Epidermal melanocyte (primary cell): ENCODE data around the gene CCDC66.

Experiments
- DNase-seq: peaks from one replicate; pipeline ENCODE4 v3.0.0; 2011; ENCODE audit warnings: low spot score; ENCODE audit not compliant: insufficient read length

CCDC66 gene

DNA sequence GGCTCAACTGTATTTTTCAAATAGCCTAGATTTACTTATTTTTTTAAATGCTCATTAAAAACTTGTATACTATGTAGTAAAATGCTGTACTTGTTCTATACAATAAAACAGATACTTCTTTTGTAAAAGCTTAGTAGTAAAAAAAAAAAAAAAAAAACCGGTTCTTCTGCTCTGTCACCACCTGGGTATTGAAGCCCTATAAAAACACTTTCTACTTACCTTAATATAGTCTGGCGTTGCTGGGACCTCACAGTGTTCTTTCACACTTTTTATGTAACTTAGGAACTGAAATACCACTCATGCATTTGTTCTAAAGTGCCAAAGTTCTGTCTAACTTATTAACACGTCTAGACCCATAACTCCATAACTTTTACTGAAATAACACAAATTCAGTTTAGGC, 64.7 kb downstream of the CCDC66 start:
- no peak for DNase-seq

DNA sequence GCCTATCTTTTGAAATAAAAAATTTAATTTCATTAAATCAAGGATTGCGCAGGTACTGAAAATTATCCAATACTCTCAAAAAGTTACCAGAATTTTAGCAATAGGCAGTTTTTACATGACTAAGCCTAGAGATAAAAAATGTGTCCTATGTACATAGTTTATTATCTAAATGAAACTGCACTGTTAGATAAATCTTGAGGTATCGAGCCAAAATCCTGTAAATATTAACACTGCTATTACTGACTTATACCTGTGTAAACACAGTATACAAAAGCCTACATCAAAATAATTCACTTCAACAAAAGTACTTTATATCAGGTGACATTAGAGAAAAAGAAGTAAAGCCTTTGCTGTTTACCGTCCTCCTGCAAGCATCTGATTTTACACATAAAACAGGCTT, 65.4 kb downstream of the CCDC66 start:
- no peak for DNase-seq

DNA sequence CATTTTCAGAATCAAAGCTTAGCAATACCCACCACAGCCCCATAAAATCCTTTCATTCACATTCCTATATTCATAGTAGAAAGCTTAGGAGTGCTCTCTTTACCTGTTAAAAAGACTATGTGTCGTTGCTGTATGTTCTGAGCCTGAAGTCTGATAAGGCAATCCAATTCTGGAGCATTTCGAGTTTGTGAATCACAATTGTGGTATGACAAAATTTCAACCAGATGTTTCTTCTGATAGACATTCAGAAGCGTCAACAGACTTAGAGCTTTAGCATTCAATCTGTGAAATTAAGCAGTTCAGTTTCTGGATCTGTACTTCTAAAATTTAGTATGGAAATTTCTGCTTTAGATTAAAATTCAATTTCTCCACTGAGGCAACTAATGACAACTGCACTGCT, 67.8 kb downstream of the CCDC66 start:
- no peak for DNase-seq

DNA sequence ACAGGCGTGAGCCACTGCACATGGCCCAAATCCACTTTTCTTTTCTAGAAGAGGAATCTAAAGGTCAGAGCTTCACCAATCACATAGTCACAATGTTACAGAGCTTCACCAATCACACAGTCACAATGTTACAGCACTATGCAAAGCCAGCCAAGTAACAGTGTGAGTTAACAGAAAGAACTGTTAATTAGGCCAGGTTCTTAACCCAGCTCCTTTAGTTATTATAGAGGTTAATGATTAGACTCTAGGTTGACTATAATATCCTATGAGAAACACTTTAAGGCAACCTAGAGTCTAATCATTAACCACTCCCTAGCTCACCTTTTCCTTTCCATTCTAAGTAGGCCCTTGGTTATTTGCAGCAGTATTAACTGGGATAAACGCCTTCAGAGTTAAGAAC, 72.1 kb downstream of the CCDC66 start:
- no peak for DNase-seq

DNA sequence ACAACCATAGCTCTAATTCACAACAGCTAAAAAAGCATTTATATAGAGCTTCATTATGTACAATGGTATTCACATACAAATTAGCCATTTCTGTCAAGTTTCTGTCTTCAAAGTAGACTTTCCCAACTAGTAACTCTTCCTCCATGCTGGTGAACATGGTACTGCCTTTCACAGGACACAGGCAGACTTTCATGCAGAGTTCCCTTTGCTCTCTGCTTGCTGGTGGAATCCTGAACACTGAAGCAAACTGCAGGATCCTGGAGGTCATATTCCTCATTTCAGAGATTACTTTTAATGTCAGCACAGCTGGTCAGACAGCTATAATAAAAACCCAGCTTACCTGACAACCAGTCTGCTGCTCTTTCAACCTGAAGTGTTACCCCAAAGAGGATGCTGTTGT, 72.5 kb downstream of the CCDC66 start:
- no peak for DNase-seq

DNA sequence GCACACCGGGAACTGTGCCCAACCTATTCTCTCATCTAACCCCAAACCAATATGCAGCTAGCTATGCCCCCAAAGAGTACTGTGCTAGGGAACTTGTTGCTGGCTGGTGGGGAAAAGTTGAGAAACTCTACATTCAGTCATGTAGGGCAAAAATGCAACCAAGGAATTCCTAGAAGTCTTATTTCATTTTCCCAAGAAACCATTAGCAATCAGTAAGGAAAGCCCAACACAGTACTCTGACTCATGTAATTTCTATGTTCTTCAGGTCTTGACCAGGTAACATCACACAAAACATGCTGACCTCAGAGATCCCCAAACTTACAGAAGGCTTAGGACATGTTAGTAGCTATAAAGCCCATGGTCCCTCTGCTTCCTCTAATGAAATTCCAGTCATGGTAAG, 74.0 kb downstream of the CCDC66 start:
- DNase-seq: no peak

DNA sequence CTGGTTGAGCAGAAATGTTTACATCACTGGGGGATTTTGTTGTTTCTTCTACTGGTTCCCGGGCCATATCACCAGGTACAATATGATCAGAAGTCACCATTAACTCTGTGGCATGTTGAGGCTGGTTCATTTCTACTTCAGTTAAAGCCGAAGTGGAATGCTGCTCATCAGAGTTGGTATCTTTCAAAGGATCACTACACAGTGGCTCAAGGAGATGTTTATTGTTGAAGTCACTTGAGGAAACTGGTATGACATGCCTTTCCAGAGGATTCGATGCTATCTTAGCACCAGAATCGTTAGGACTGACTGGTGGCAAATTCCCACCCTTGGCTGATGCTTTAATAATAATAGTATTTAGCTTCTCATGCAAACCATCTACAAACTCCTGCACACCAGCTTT, 76.2 kb downstream of the CCDC66 start:
- DNase-seq: no peak

DNA sequence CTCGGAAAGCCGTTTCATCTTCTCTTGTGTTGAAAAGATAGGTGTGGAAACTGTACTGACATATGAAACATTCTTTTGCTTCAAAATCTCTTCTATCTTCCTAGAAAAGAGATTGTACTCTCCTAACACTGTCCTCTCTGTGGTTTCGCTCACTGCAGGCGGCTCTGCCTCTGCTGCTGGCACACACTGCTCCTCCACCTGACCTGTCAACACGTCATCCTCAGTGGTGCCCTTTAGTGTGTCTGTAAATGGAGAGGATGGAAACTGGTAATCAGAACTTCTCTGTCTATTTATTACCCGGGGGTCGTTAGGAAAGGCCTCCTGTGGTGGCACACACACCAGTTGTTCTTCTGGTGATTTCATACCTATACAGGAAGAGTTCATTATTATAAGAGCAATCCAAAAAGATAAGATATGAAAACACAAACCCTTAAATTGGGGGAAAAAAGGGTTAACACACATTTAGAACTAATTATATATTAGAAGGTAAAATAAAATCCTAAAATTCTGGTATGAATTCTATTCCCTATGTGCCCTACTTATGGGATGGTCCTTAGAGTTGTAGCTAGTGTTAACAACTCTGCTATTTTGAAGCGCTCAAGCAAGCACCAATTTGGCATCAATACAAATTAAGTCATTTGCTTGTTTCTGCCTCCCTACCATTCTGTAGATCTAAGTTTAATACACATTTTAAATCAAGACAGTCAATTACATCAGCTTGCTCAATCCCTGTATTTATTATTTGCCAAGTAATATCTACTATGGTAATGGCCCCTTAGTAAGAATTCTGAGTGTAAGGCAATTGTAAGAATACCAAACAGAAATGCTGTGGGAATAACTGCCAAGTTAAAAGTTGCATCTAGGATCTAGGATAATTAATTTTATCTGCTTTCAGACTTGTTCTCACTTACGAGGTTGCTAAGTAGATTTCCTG, 76.9 kb downstream of the CCDC66 start:
- no peak for DNase-seq

DNA sequence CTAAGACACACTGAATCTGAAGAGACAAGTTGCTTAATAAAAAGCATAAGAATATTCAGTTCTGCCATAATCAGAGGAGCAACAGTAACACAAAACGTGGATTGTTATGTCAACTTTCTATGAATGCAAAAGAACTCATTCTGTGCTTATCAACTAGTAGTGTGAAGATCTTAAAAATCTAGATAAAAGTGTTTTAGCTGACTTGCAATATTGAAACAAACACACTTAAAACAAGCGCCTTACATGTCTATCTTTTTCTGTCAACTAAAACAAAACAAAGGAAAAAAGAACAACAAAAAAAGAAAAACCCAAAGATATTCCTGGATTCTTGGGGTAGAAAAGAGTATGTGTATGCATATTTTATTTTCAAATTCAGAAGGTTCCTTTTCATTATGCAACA, 88.4 kb downstream of the CCDC66 start:
- no peak for DNase-seq

DNA sequence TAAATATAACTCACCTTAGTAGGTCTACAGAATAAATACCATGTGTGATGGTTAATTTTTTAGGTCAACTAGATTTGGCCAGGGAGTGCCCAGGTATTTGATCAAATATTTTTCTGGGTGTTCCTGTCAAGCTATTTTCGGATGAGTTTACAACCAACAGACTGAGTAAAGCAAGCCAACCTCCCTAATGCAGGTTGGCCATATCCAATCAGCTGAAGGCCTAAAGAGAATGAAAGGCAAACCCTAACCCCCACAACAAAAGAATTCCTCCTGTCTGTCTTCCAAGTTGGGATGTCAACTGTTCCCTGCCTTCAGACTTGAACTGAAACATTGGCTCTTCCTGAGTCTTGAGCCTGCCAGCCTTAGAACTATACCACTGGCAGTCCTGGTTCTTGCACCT, 97.5 kb downstream of the CCDC66 start:
- no peak for DNase-seq

DNA sequence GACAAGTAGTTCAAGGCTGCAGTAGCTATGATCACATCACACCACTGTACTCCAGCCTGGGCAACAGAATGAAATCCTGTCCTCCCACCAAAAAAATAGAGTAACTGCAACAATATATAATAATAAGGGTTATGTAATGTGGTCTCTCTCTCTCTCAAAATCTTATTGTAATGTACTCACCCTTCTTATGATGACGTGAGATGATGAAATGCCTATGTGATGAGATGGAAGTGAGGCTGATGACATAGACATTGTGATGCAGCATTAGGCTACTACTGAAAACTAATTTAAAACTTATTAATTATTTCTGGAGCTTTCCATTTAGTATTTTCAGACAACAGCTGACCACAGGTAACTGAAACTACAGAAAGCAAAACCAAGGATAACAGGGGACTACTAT, 98.7 kb downstream of the CCDC66 start:
- no peak for DNase-seq

DNA sequence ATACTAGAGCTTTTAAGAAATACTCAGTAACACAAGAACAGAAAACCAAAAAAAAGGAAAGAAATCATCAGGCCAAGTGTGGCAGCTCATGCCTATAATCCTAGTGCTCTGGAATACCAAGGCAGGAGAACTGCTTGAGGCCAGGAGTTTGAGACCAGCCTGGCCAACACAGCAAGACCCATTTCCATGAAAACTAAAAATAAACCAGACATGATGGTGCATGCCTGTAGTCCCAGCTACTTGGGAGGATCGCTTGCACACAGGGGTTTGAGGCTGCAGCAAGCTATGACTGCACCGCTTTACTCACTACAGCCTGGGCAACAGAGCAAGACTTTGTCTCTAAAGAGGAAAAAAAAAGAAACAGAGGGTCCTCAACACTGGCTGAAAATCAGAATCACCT, 107.8 kb downstream of the CCDC66 start:
- no peak for DNase-seq

DNA sequence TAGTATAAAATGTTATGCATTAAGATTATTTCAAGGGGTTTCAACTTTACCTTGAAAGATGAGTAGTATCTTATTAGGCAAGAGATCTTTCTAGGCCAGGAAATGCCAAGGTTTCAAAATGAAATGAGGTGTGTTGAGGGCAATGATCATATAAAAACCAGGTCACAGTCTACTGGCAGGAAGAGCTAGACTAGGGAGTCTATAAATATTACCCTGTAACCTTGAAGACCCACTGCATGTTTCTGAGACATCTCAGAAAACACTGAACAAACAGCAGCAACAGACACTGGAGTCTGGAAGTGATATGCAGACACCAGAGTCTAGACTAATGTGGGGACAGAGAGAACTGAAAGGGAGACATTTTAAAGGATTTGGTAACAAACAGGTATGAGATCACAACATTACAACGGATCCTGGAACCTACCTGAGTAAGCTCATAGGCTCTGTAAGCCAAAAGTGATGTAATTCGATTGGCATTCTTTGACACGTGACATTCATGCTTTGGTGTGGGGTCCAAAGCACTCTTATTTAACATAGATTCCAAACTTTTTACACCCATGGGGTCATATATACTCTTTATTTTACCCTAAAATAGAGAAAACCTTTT, 111.1 kb downstream of the CCDC66 start:
- no peak for DNase-seq
